ENCODE data around the gene ADAMTS7.
A peak's percentile ranks its signal among the peaks of the same experiment; 100 is the strongest.
"Not testable (repeated sequence)": the region's sequence is repeated elsewhere in the genome, so short reads cannot be mapped to it uniquely, and the experiment has no call there.

The ADAMTS7 gene

DNA sequence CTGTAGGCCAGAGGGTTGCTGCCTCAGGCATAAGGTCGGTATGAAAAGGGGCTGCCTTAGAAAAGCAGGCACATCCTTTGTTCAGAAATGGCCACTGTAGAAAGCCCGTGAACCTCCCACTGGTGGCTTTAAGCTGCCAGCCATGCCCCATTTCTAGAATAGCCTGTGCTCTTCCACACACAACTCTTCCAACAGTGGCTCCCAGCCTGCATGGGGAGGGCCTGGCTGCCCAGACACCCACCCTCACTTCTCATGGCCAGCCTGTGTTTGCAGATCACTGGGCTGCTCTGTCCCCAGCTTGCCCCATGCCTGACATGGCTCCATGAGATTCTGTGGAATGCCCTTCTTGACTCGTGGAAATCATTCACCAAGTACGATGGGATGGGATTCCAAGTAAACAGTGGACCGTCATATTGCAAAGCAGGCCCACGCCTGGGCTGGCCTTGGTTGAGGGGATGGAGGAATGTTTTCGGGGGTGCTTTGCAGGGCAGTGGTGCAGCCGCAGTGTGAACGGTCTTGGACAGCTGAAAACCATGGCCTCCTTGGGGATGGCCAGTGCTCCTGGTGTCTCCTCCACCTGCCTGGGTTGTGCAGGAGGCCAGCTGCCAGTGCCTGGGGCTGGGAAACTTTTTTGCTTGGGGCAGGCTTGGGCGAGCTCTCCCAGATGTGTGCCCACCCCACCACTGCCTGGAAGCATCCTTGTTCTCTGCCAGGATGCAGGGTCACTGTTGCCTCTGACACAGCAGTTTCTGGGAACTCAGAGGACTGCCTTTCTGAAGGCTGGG, 57.3 kb downstream of the ADAMTS7 start:
- not testable (repeated sequence) for DNase-seq (ENCODE audit: low read depth)

- DNase-seq (ENCODE audit: low read depth), result not testable (repeated sequence)
These were observed 58.0 kb downstream of the ADAMTS7 start for GRCh38 chr15:78753359-78753659.

- no peak for DNase-seq (ENCODE audit: low read depth)
These were observed 58.5 kb downstream of the ADAMTS7 start for GRCh38 chr15:78752492-78753358.

GRCh38 chr15:78751602-78751979, 59.7 kb downstream of the ADAMTS7 start:
- DNase-seq (ENCODE audit: low read depth), result no peak

DNA sequence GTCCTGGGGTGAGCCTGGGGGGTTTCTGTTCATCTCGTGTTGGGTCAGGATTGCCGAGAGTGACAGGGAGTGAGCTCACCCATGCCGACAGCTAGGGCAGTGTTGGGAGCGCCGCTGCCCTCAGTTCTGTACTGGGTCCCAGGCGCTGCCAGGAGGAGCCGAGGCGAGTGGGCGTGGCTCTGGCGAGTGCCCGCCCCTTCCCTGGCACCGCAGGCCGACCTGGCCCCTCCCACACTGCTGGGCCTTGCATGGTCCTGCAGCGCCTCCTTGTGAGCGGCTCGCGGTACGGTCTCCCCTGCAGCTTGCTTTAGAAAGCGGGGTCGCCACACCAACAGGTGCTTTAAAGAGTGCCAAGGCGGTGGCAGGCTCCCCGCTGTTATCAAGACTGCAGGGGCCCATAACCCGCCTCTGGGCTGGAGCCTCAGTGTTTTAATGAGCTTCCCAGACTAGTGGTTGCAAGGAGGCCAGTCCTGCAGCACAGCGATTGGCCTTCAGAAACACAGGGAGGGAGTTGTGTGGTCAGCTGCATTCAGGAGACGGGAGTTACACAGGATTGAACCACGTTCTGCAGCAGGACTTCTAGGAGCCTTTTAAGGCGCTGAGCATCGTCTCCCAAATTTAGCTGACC, 60.2 kb downstream of the ADAMTS7 start:
- DNase-seq (ENCODE audit: low read depth), result peak; percentile 82

DNA sequence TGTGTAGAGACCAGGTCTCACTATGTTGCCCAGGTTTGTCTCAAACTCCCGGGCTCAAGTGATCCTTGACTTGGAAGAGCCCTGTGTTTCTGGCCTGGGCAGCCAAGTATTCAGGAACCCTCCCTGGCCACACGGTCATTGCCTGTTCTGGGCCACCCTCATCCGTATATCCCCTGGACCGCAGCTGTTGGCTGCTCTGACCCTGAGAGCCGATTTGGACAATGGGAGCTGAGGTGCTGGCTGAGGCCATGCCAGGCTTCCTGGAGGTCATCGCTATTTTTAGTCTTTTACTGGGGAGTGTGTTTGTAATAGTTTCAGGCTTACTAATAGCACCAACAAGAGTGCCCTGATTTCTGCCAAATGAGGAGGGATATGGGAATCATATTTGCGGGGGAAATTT, 60.7 kb downstream of the ADAMTS7 start:
- DNase-seq (ENCODE audit: low read depth), result no peak

GRCh38 chr15:78749831-78750230, 61.4 kb downstream of the ADAMTS7 start:
- no peak for DNase-seq (ENCODE audit: low read depth)

DNA sequence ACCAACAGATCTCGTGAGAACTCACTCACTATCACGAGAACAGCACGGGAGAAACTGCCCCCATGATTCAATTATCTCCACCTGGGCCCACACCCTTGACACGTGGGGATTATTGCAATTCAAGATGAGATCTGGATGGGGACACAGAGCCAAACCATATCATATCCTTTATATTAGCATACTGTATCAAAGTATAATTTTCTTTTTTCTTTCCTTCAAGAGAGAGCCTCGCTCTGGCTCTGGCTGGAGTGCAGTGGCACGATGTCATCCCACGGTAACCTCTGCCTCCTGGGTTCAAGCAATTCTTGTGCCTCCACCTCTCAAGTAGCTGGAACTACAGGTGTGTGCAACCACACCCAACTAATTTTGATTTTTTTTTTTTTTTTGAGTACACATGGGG, 63.4 kb downstream of the ADAMTS7 start:
- DNase-seq (ENCODE audit: low read depth), result not testable (repeated sequence)

GRCh38 chr15:78741674-78742073, 69.6 kb downstream of the ADAMTS7 start:
- DNase-seq (ENCODE audit: low read depth), result not testable (repeated sequence)

DNA sequence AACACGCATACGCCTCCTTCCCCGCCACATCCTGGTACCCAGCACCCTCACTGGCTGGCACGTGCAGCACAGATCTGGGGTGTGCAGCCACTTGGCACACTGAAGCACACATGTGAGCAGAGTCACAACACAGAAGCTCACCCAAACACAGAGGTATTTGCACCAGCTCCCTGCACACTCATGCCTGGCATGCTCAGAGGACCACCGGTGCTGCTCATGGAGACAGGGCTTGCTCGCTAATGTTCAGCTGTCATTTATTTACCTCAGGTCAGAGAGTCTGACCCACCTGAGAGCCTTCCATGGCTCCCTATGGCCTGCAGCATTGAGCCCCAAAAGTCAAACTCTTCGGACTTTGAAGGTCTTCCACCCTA, 70.4 kb downstream of the ADAMTS7 start:
- no peak for DNase-seq (ENCODE audit: low read depth)

DNA sequence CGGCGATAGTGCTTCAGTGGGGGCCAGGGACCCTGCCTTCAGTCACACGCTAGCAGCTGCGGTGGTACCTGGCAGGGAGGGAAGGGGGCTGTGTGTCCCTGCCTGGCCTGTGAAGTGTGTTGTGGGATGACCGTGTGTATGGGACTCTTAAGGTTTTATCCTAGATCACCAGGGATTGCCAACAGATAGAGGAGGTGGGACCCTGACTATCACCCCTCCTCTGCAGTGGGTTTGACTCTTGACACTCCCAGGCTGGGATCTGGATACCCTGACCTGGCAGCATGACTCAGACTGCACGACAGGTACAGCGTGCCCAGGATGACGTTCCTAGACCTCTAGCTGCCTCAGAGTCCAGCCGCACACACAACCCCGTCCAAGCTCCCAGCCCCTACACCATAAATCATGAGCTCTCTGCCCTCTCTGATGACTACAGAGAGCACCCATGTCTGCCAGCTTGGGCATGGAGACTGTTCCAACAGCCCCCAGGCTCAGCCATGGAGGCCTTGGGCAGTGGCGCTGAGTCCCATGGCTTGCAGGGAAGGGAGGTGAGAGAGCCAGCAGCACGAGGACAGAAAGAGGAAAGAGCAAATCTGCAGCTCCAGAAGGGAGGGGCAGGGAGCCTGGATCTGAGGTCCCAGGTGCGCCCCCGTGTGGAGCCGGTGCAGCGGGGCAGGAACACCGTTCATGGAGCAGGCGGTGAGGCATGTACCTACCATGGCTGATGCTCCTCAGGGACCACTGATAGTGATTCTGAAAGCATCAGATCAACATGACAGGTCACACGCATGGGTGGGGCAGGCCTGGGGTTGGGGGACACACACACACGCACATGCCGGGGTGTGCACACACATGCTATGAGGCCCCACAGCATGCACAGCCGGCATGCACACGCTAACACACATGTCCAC, 71.0 kb downstream of the ADAMTS7 start:
- no peak for DNase-seq (ENCODE audit: low read depth)

DNA sequence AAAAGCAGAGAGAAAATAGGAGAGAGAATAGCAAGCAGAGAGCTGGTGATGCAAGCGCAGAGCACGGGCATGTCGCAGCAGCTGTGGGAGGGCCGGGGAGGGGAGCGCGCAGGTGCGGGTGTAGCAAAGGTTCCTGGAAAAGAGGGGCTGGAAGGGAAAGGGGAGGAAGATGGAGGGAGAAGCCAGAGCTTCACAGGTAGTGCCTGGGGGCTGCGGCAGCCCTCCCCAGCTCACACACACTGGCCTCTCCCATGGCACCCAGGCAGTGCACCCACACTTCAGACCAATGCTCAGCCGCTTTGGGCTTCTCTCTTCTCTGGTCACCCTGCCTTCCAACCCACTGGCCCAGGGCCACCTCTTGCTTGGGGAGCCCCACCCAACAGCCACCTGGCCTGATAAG, 72.1 kb downstream of the ADAMTS7 start:
- DNase-seq (ENCODE audit: low read depth), result no peak

DNA sequence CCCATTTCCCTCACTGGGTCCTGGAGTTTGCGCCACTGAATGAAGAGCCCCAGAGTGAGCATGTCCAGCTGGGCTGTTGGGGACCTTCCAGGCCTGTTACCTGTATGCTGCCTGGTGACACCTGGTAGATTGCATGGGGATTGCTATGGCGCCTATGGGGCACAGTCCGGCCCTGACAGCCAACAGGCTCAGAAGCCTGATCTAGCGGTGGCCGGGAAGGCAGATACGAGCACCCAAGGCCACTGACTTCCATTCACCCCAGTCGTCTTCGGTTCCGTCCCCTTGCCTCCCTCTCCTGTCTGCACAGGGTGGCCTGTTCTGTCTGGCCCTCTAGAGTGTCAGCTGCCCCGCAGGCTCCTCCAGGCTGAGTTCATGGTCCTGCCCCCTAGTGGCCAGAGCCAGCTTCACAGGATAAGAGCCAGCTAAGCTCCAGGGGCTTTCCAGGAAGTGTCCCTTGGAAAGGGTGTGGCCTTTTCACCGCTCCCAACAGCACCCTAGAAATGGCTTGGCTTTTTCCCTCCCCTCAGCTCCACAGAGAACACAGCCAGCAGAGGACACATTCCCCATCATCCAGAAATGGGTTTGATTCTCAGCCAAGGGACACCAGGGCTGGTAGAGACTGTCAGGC, 73.2 kb downstream of the ADAMTS7 start:
- DNase-seq (ENCODE audit: low read depth), result peak; percentile 29

- no peak for DNase-seq (ENCODE audit: low read depth)
These were observed 74.0 kb downstream of the ADAMTS7 start for GRCh38 chr15:78737187-78737820.

- not testable (repeated sequence) for DNase-seq (ENCODE audit: low read depth)
These were observed 75.0 kb downstream of the ADAMTS7 start for GRCh38 chr15:78736286-78736685.

GRCh38 chr15:78734451-78735064, 76.7 kb downstream of the ADAMTS7 start:
- no peak for DNase-seq (ENCODE audit: low read depth)

DNA sequence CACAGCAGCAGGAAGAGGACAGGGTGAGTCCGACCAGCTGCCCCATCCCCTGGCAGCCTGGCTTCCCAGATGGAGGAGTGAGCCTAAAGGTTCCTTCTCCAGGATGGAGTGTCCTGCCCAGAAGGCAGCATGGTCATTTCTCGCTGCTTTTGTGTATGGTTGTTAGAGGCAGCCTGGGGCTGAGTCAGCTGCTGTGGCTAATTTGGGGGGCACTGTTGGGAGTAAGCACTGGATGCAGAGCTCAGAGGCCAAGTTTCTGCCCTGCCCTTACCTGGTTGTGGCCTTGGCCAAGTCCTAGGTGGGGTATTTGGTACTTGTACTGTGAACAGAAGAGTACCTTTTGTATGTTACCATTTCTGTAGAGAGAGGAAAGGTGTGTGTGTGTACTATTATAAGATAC, 78.6 kb downstream of the ADAMTS7 start:
- DNase-seq (ENCODE audit: low read depth), result no peak

DNA sequence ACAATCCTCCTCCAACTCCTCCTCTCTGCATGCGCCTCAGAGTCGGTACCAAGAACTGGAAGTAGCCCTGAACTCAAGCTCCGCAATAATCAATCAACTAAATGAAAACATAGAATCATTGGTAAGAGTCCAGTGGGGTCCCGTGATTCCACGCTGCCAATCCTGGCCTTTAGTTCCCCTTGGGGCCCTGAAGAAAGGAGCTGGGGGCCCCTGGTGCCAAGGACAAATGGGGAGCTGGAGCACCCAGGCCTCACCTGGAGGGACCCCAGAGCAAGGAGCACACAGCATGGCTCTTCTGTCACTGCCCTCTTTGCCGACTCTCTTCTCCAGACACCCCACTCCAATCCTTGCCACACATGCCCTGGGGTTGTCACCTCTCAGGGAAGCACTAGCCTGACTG, 80.3 kb downstream of the ADAMTS7 start:
- no peak for DNase-seq (ENCODE audit: low read depth)

DNA sequence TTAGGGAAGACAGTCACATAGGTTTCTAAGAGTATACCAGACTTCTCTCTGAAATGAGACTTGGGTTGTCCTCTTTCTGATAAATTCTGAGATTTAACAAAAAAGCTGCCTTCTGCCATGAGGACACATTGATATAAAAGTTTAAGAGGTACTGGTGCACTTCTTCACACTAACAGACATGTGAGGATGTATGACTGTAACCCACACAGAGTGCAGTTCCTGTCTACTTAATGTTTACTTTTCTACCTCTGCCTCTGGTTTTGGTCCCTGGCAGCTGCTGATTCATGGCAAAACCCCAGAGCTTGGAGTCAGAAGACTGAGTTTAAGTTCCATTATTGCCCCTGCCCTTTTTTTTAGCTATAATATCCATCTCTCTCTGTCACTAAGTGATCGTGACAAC, 82.8 kb downstream of the ADAMTS7 start:
- DNase-seq (ENCODE audit: low read depth), result not testable (repeated sequence)

- DNase-seq (ENCODE audit: low read depth), result no peak
These were observed 83.7 kb downstream of the ADAMTS7 start for GRCh38 chr15:78727561-78727960.
